Endothelial cell of umbilical vein (primary cell): ENCODE measurements around the gene RAI1. TPM values are rescaled to one million over a fixed set of nuclear protein-coding genes. Genes with fewer than 3 reads are reported as not detected.

Experiments
- BruUV-seq: library from RNA; stranded (reverse); fragments of 400-500 nt; replicated peaks from 2 replicates; lab custom pipeline; 2021; lab: Mats Ljungman, UMichigan
- CTCF ChIA-PET: fragments of 300-600, 350-600 bp; sonication (Branson Sonifier 250); formaldehyde crosslinking; loops from one replicate; lab custom pipeline; 2021; ENCODE audit warnings: antibody characterized with exemption, inconsistent platforms; lab: Charles Lee
- POLR2A ChIA-PET: fragments of 300-600, 350-600 bp; sonication (Branson Sonifier 250); formaldehyde crosslinking; loops from one replicate; lab custom pipeline; 2021; ENCODE audit warnings: antibody characterized with exemption, inconsistent platforms; lab: Charles Lee
- DNase-seq: peaks from one replicate; pipeline ENCODE4 v3.0.0-alpha.2; 2011; ENCODE audit warnings: low read depth, low spot score
- FAIRE-seq: peaks from 2 replicates; lab custom pipeline; 2011; peaks lifted over from hg19 to GRCh38; lab: Jason Lieb, UNC
- H2AFZ ChIP-seq: 2 replicates; pipeline ENCODE4 v1.6.0; 2012; ENCODE audit warnings: low read depth, low read length, control low read depth, inconsistent platforms
- H3K27ac ChIP-seq: 2 replicates; pipeline ENCODE4 v1.5.1; 2011; ENCODE audit warnings: low read depth, mild to moderate bottlenecking, control low read depth, low read length, moderate library complexity; ENCODE audit not compliant: insufficient read depth
- H3K27me3 ChIP-seq, 2 experiments: 2 replicates each; pipeline versions ENCODE4 v1.6.0 to v1.6.1; 2011; ENCODE audit warnings: low read length in 2 of 2, mixed read lengths in 1 of 2; ENCODE audit not compliant: control insufficient read depth in 2 of 2, insufficient read depth in 2 of 2
- H3K36me3 ChIP-seq, 2 experiments: 2 replicates in 1 of 2; 3 replicates in 1 of 2; pipeline ENCODE4 v1.5.1; 2011; ENCODE audit warnings: low read length in 2 of 2, mild to moderate bottlenecking in 1 of 2, moderate library complexity in 1 of 2; ENCODE audit not compliant: control insufficient read depth in 2 of 2, insufficient read depth in 2 of 2; ENCODE audit errors: extremely low read depth in 1 of 2
- H3K4me1 ChIP-seq: 3 replicates; pipeline ENCODE4 v1.5.1; 2011; ENCODE audit warnings: mild to moderate bottlenecking, low read length; ENCODE audit not compliant: control insufficient read depth, insufficient read depth; ENCODE audit errors: extremely low read depth
- H3K4me2 ChIP-seq: 2 replicates; pipeline ENCODE4 v1.6.1; 2011; ENCODE audit warnings: low read length, control low read depth, mixed read lengths; ENCODE audit not compliant: insufficient read depth
- H3K4me3 ChIP-seq, 3 experiments: fragments of 200-600 bp in 1 of 3; sonication (generic), shearing (Covaris generic) in 1 of 3; replicated peaks in 1 of 3; 2 replicates each; pipeline ENCODE4 v1.5.1; 2011 to 2016; ENCODE audit warnings: control low read depth in 3 of 3, low read length in 3 of 3, mild to moderate bottlenecking in 2 of 3, inconsistent platforms in 1 of 3, low read depth in 1 of 3, moderate library complexity in 1 of 3; ENCODE audit not compliant: insufficient read depth in 1 of 3
- H3K79me2 ChIP-seq: 2 replicates; pipeline ENCODE4 v1.6.0; 2012; ENCODE audit warnings: low read length, inconsistent platforms; ENCODE audit not compliant: control insufficient read depth, insufficient read depth
- H3K9ac ChIP-seq: replicated peaks from 2 replicates; pipeline ENCODE3; 2011; ENCODE audit warnings: low read length, control low read depth; ENCODE audit not compliant: insufficient read depth; ENCODE audit errors: extremely low read depth
- H3K9me1 ChIP-seq: replicated peaks from 3 replicates; pipeline ENCODE4 v1.6.0; 2011; ENCODE audit warnings: mild to moderate bottlenecking, low read length; ENCODE audit not compliant: control insufficient read depth, insufficient read depth; ENCODE audit errors: extremely low read depth
- H3K9me3 ChIP-seq: replicated peaks from 2 replicates; pipeline ENCODE4 v1.5.1; 2012; ENCODE audit warnings: low read length, inconsistent platforms; ENCODE audit not compliant: control insufficient read depth, insufficient read depth
- H4K20me1 ChIP-seq: replicated peaks from 2 replicates; pipeline ENCODE3; 2011; ENCODE audit warnings: mild to moderate bottlenecking, low read length; ENCODE audit not compliant: control insufficient read depth, insufficient read depth; ENCODE audit errors: extremely low read depth
- CTCF ChIP-seq, 2 donors: IDR thresholded peaks; 1 replicate in 1 of 2; 2 replicates in 1 of 2; pipeline ENCODE4 v1.5.1; 2011; ENCODE audit warnings: low read length in 2 of 2, mild to moderate bottlenecking in 2 of 2, moderate library complexity in 2 of 2, control low read depth in 1 of 2, inconsistent platforms in 1 of 2, low read depth in 1 of 2; ENCODE audit not compliant: insufficient read depth in 1 of 2; ENCODE audit errors: extremely low read depth in 1 of 2
- EZH2 ChIP-seq: IDR thresholded peaks from 2 replicates; pipeline ENCODE4 v1.6.1; 2012; ENCODE audit warnings: borderline replicate concordance, low read depth, mild to moderate bottlenecking, moderate library complexity, low read length, inconsistent platforms; ENCODE audit not compliant: severe bottlenecking
- FOS ChIP-seq: IDR thresholded peaks from 2 replicates; pipeline ENCODE4 v1.6.1; 2011; ENCODE audit warnings: mild to moderate bottlenecking, low read length, moderate library complexity, borderline replicate concordance; ENCODE audit not compliant: insufficient read depth
- GATA2 ChIP-seq: IDR thresholded peaks from 2 replicates; pipeline ENCODE4 v1.7.0; 2011; ENCODE audit warnings: low read depth, mild to moderate bottlenecking, moderate library complexity, mixed read lengths, low read length; ENCODE audit not compliant: insufficient read length, insufficient read depth
- JUN ChIP-seq: IDR thresholded peaks from 2 replicates; pipeline ENCODE4 v1.6.1; 2011; ENCODE audit warnings: borderline replicate concordance, low read depth; ENCODE audit not compliant: insufficient read length, insufficient read depth
- MYC ChIP-seq: IDR thresholded peaks from one replicate; pipeline ENCODE4 v1.6.1; 2011; ENCODE audit warnings: mild to moderate bottlenecking, low read depth, low read length
- POLR2A ChIP-seq: IDR thresholded peaks from 2 replicates; pipeline ENCODE4 v1.6.1; 2012; ENCODE audit warnings: low read depth, mild to moderate bottlenecking, control low read depth, low read length
- POLR2AphosphoS5 ChIP-seq: IDR thresholded peaks from 2 replicates; pipeline ENCODE4 v1.6.1; 2012; ENCODE audit warnings: low read depth, mild to moderate bottlenecking, control low read depth, low read length, moderate library complexity; ENCODE audit not compliant: insufficient read depth
- dilution Hi-C: fragments of 300-500 bp; cut with MboI; formaldehyde crosslinking; loops from one replicate; pipeline ENCODE4 v1.15.0; 2019; ENCODE audit warnings: low sequenced_read_pairs; ENCODE audit not compliant: extremely low pct_ligation_motif_present
- intact Hi-C: fragments of 100-400 bp; cut with micrococcal nuclease; formaldehyde crosslinking; loops from one replicate; pipeline ENCODE4 v1.10.0; 2022
- polyA plus RNA-seq, 4 experiments: library from polyadenylated mRNA; depleted of rRNA in 3 of 4; stranded (reverse) in 3 of 4; unstranded in 1 of 4; fragments of >200 nt; gene quantifications; 2 replicates each; pipeline versions ENCODE4 v1.2.1 to v1.2.3, GENCODE V29; 2011 to 2012; ENCODE audit warnings: missing spikeins in 1 of 4
- total RNA-seq: library from RNA; stranded (reverse); gene quantifications from 2 replicates; pipeline ENCODE4 v1.2.3, GENCODE V29; 2021
- TF ChIP-seq, protein P1 (sequence below): IDR thresholded peaks from 2 replicates; pipeline ENCODE4 v1.6.1; 2011; ENCODE audit not compliant: insufficient read depth, insufficient read length

RAI1 gene
- total and polyA plus RNA-seq, 2 donors (not counting 3 experiments of a cell fraction or from before 2014, with no cell fraction given) = 7.8 to 43.3 TPM

DNA sequence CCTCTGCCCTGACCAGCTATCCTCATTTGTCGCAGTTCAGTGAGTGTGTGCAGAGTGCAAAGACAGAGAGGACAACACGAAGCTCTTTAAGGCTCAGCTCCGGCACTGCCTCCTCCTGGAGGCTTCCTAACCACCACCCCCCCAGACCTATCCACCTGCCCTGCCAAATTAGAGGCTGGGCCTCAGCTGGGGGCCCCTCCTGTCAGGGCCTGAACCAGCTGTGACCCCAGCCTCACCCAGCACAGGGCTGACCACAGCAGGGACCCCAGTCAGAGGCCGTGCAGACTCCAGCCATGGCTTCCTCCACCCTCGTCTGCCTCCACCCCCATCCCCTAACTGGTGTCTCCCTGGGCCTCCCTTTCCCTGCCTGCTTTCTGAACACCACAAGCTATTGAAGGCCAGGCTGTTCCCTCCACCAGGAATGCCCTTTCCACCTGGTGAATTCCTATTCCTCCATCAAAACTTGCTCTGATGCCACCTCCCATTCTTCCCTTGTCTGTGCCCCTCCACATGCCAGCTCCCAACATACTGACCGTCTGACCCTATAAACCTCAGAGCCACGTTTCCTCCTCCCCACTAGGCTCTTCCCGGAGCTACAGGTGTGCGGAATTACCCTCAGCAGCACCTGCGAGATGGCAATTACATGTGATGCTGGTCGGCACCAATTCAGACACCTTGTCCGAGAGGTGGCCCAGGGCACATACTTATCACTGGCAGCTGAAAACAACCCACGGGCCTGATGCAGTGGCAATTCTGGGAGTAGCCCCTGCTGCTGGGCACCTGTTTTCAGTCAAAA lies 146.8 kb downstream of the RAI1 start:
- DNase-seq (no peak), FAIRE-seq (no peak)
- ChIA-PET POLR2A (no interaction called here), CTCF (interaction anchor here (0.8 to 1.4 kb wide), 2 partner anchors 8 to 15 kb away, joined by 3 to 6 read pairs; partner anchors contain the start of gene SREBF1)
- Histone ChIP-seq H3K9me3 (no peaks in the 10 kb centered on the region), H3K4me1 (peaks cover 22% of the 10 kb centered on the region), H3K27me3 (no peaks in the 10 kb centered on the region), H4K20me1 (no peaks in the 10 kb centered on the region), H3K4me2 (no peak overlapping the region), H3K36me3 (peaks cover 0 to 3% of the 10 kb centered on the region in 2 experiments), H3K9me1 (no peaks in the 10 kb centered on the region), H2AFZ (no peak overlapping the region), H3K79me2 (peaks cover 77% of the 10 kb centered on the region), H3K4me3 (no peak overlapping the region), H3K9ac (no peak overlapping the region), H3K27ac (no peak overlapping the region)
- TF ChIP-seq FOS = no peak
- TF ChIP-seq POLR2AphosphoS5 = no peak
- TF ChIP-seq CTCF (IDR thresholded peaks at IDR 0.05; ENCODE audit: extremely low read depth in 1 of 2, insufficient read depth in 1 of 2, low read depth in 1 of 2, low read length in 2 of 2) = no peak
- no peak for TF ChIP-seq GATA2
- TF ChIP-seq JUN = no peak
- no peak for TF ChIP-seq EZH2
- no peak for TF ChIP-seq POLR2A
- TF ChIP-seq MYC = no peak
- TF ChIP-seq, protein P1, sequence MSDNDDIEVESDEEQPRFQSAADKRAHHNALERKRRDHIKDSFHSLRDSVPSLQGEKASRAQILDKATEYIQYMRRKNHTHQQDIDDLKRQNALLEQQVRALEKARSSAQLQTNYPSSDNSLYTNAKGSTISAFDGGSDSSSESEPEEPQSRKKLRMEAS = no peak
- BruUV-seq = no TSS peak
- dilution Hi-C loops = no loop called here
- intact Hi-C loops = no loop called here
